Kidney (tissue), 14 donors: Measurements from ENCODE around the gene DNAJC16. TPM values are rescaled to one million over a fixed set of nuclear protein-coding genes. Genes with fewer than 3 reads are reported as not detected.

Experiments used
- DNase-seq, 5 donors: peaks; one replicate each; pipeline ENCODE4 v3.0.0-alpha.2; 2013 to 2020
- FAIRE-seq: peaks from 2 replicates; lab custom pipeline; 2012; peaks lifted over from hg19 to GRCh38; lab: Jason Lieb, UNC
- H3K27ac ChIP-seq, 2 donors: one replicate each; pipeline ENCODE4 v1.7.0; 2013; ENCODE audit warnings: low read depth in 2 of 2, low read length in 2 of 2, inconsistent platforms in 1 of 2
- H3K27me3 ChIP-seq: one replicate; pipeline ENCODE4 v1.7.1; 2013; ENCODE audit warnings: low read length, inconsistent platforms; ENCODE audit not compliant: control insufficient read depth, insufficient read depth
- H3K36me3 ChIP-seq, 3 donors: one replicate each; pipeline versions ENCODE4 v1.7.0 to v1.7.1; 2013; ENCODE audit warnings: low read length in 3 of 3, control low read depth in 1 of 3, inconsistent platforms in 1 of 3; ENCODE audit not compliant: insufficient read depth in 3 of 3, control insufficient read depth in 2 of 3
- H3K4me1 ChIP-seq, 3 donors: one replicate each; pipeline versions ENCODE4 v1.7.0 to v1.7.1; 2013; ENCODE audit warnings: low read length in 3 of 3, inconsistent platforms in 1 of 3, low read depth in 1 of 3; ENCODE audit not compliant: control insufficient read depth in 2 of 3, insufficient read depth in 2 of 3
- H3K4me3 ChIP-seq, 3 donors: one replicate each; pipeline versions ENCODE4 v1.7.0 to v1.8.1; 2013; ENCODE audit warnings: low read length in 3 of 3, control low read depth in 1 of 3, inconsistent platforms in 1 of 3
- H3K9ac ChIP-seq, 3 donors: one replicate each; pipeline versions ENCODE4 v1.7.0 to v1.7.1; 2013; ENCODE audit warnings: low read length in 3 of 3, control low read depth in 1 of 3, inconsistent platforms in 1 of 3
- H3K9me3 ChIP-seq, 3 donors: one replicate each; pipeline versions ENCODE4 v1.7.0 to v1.7.1; 2013; ENCODE audit warnings: low read length in 3 of 3, control low read depth in 1 of 3, inconsistent platforms in 1 of 3; ENCODE audit not compliant: control insufficient read depth in 2 of 3, insufficient read depth in 1 of 3
- CTCF ChIP-seq: IDR thresholded peaks from 3 replicates; pipeline ENCODE4 v1.5.1; 2012; ENCODE audit warnings: mild to moderate bottlenecking, moderate library complexity, borderline replicate concordance; ENCODE audit not compliant: insufficient read depth; ENCODE audit errors: extremely low read depth
- intact Hi-C: fragments of 100-400 bp; cut with DNase I; formaldehyde crosslinking; loops from one replicate; pipeline ENCODE4 v1.11.1; 2022
- polyA plus RNA-seq: library from polyadenylated mRNA; stranded (reverse); fragments of 350-450 nt; fragmentation: Illumina TruSeq; extraction: RNeasy Lipid Tissue Mini Kit (QIAGEN cat#74804); gene quantifications from one replicate; pipeline ENCODE4 v1.2.3, GENCODE V29; 2014; ENCODE audit warnings: low read depth, low replicate concordance; ENCODE audit not compliant: insufficient read depth
- total RNA-seq: library from RNA; stranded (reverse); fragmentation: NEBNext Ultra II Directional; extraction: Animal tissue kit (Norgen Biotek cat#: 25700); gene quantifications from one replicate; pipeline ENCODE4 v1.2.1, GENCODE V29; 2021
- donor health status: control.
- donor health status: control.
- donor health status: control.
- donor health status: control.
- donor health status: control.
- donor health status: DM: yes; HTN: yes; CAD: no.
- donor health status: Normal renal cell carcinoma (clear cell type).

DNAJC16 gene
- total and polyA plus RNA-seq, 2 donors from 2014 or later, result 7.6 to 30.1 TPM

DNA sequence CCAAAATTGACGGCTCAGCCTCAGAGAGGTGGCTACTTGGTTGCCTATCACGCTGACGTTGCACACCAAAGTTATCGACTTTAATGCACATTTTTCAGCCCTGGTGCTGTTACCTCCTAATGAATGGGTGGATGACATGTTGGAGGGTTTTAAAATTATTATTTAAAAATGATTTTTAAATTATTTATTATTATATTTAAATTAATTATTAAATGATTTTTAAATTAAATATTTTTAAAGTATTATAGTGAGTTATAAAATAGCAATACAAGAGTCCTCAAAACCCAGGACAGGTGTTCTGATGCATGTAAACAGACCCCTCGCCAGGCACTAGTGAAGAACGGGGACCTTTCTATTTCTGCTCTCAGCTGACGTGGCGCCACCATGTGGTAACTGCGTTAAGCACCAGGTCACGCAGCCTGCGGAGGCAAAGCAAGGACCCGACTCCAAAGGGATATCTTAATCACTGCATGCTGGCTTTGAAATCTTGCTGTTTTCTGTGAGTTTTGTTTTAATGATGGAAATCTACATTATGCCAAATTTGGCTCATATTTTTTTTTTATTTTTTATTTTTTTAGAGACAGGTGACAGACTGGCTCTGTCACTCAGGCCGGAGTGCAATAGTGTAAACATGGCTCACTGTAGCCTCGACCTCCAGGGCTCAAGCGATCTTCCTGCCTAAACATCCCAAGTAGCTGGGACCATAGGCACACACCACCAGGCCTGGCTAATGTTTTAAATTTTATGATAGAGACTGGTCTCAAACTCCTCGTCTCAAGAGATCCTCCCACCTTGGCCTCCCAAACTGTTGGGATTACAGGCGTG, 25.2 kb upstream of the DNAJC16 start:
- FAIRE-seq, result no peak

DNA sequence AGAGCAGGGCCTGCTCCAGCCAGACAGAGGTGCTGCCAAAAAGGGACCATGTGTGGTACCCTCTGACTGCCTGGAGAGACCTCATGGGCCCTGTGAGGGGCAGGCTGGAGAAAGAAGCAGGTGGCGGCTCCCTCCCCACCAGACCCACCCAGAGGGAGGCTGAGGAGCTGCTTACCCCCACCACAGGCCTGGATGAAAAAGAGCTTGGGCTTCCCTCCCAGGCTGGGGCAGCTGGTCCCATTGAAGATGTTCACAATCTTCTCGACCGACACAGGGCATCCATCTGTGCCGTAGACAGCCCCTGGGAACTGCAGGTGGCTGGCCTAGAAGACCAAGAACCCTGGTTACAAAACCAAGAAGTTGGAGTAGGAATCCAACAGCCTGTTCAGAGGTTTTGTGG, 22.2 kb upstream of the DNAJC16 start:
- no peaks in the 10 kb centered on the region for H3K27me3 ChIP-seq
- FAIRE-seq (no peak), DNase-seq (no peak)
- no peaks in the 10 kb centered on the region for H3K4me1 ChIP-seq
- H3K9me3 ChIP-seq, result no peaks in the 10 kb centered on the region
- no peak overlapping the region for H3K27ac ChIP-seq
- H3K4me3 ChIP-seq, result no peak overlapping the region
- no peak overlapping the region for H3K9ac ChIP-seq
- intact Hi-C loops, result no loop called here
- TF ChIP-seq CTCF, result no peak
- peaks cover 0 to 16% (median 7%) of the 10 kb centered on the region in 3 donors for H3K36me3 ChIP-seq

More for the DNA sequence above, 25.2 kb upstream of the DNAJC16 start:
- intact Hi-C loops, result no loop called here
- Histone ChIP-seq H3K4me3 (no peak overlapping the region), H3K9me3 (no peaks in the 10 kb centered on the region), H3K9ac (no peak overlapping the region), H3K27ac (no peak overlapping the region), H3K27me3 (no peaks in the 10 kb centered on the region), H3K4me1 (no peaks in the 10 kb centered on the region), H3K36me3 (peaks cover 0 to 20% (median 5%) of the 10 kb centered on the region in 3 donors)
- peak; percentile 44 for TF ChIP-seq CTCF
- peak in 4 of 5 donors; percentile 66 to 77 (median 72) for DNase-seq

- Histone ChIP-seq H3K36me3 (peaks cover 0 to 19% (median 7%) of the 10 kb centered on the region in 3 donors), H3K27ac (no peak overlapping the region), H3K4me3 (no peak overlapping the region), H3K4me1 (no peaks in the 10 kb centered on the region), H3K9ac (no peak overlapping the region), H3K9me3 (no peaks in the 10 kb centered on the region), H3K27me3 (no peaks in the 10 kb centered on the region)
- intact Hi-C loops, result no loop called here
- no peak for TF ChIP-seq CTCF
- no peak for DNase-seq
- FAIRE-seq, result no peak
Measured at GRCh38 chr1:15506831-15507230, 19.8 kb upstream of the DNAJC16 start.
